Measurements from ENCODE around the gene ZNF296.
A peak's percentile ranks its signal among the peaks of the same experiment; 100 is the strongest.

Gene ZNF296

DNA sequence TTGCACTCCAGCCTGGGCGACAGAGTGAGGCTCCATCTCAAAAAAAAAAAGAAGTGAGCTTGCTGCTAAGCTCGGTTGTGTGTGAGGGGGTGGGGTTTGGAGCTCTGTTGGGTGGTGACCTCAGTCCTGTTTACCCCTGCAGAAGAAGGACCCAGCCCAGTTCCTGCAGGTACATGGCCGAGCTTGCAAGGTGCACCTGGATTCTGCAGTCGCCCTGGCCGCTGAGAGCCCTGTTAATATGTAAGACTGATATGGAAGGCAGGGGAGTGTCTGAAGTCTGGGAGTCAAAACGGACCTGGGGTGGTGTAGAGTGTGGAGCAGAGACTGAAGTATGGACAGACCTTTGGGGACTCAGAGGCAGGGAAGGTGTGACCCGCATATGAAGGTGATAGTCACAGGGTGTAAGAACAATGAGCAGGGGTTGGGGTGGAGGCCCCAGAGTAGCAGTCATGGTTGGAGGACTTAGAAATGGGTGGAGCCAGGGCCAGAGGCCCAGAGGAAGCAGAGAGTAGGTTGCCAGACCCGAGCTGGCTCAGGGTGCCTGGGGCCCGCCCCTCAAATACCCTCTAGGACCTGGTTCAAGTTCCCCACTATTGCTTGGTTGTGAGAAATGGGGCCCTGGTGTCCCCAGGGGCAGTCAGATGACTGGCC, 24.2 kb downstream of the ZNF296 start:
- H3K4me1 ChIP-seq (ENCODE audit: control insufficient read depth, insufficient read depth, low read length, unreplicated experiment), result no peaks in the 10 kb centered on the region
- H2AFZ ChIP-seq (ENCODE audit: low read length, unreplicated experiment), result no peak overlapping the region
- H3K27me3 ChIP-seq (ENCODE audit: insufficient read depth, low read length), result no peaks in the 10 kb centered on the region
- no peaks in the 10 kb centered on the region for H3K36me3 ChIP-seq (ENCODE audit: insufficient read depth, low read length)
- H3K27ac ChIP-seq (ENCODE audit: low read depth, low read length), result no peak overlapping the region
- peaks cover 21% of the 10 kb centered on the region for H3K79me2 ChIP-seq (ENCODE audit: control insufficient read depth, insufficient read depth, low read length, unreplicated experiment)
- H3K4me3 ChIP-seq (ENCODE audit: low read depth, low read length), result no peak overlapping the region

DNA sequence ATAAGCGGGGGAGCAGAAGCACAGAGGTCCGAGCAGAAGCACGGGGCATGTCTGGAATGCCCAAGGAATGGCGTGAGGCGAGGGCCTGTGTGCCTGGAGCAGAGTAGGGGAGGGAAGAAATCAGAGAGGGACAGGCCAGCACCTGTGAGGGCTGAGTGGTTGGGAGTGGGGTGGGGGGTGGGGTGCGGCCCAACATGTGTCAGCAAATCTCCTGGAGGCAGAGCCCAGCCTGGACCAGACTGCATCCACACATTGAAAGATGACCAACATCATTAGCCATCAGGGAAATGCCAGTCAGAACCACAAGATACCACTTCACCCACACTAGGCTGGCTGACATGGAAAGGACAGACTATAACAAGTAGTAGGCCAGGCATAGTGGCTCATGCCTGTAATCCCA, 26.2 kb downstream of the ZNF296 start:
- Histone ChIP-seq H3K27me3 (ENCODE audit: insufficient read depth, low read length) (no peaks in the 10 kb centered on the region), H3K36me3 (ENCODE audit: insufficient read depth, low read length) (no peaks in the 10 kb centered on the region), H3K4me1 (ENCODE audit: control insufficient read depth, insufficient read depth, low read length, unreplicated experiment) (no peaks in the 10 kb centered on the region), H2AFZ (ENCODE audit: low read length, unreplicated experiment) (no peak overlapping the region), H3K79me2 (ENCODE audit: control insufficient read depth, insufficient read depth, low read length, unreplicated experiment) (peaks cover 40% of the 10 kb centered on the region), H3K27ac (ENCODE audit: low read depth, low read length) (no peak overlapping the region), H3K4me3 (ENCODE audit: low read depth, low read length) (no peak overlapping the region)

DNA sequence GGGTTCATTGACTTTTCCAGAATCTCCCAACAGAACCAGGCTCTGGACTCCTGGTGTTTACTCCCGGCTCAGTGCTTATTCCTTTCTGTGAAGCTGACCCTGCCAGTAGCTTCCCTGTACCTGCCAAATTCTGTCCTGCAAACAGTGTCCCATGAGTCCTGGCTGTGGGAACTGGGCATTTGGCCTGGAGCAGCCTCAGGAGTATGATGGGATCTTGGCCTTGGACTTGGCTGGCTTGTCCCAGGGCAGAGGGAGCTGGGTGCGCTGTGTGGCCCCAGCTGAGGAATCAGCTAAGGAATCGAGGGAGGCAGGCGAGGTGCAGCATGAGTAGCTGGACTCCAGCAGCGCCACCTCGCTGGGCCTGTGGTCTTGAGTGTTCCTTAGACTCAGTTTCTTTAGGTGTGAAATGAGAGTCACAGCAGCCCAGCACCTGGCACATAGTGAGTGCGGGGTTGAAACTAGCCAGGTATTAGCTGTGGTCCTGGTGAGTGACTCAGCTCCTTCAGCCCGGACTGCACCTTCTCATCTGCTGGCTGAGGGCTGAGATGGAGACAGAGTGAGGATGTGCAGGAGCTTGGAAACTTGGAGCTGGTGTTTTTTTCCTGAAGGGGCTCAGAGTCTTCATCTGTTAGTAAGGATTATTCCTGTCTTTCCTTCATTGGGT, 27.1 kb downstream of the ZNF296 start:
- Histone ChIP-seq H3K36me3 (ENCODE audit: insufficient read depth, low read length) (no peaks in the 10 kb centered on the region), H3K4me1 (ENCODE audit: control insufficient read depth, insufficient read depth, low read length, unreplicated experiment) (no peaks in the 10 kb centered on the region), H3K79me2 (ENCODE audit: control insufficient read depth, insufficient read depth, low read length, unreplicated experiment) (peaks cover 48% of the 10 kb centered on the region)

GRCh38 chr19:45047188-45047797, 29.0 kb downstream of the ZNF296 start:
- H3K79me2 ChIP-seq (ENCODE audit: control insufficient read depth, insufficient read depth, low read length, unreplicated experiment), result peaks cover 56% of the 10 kb centered on the region
- no peaks in the 10 kb centered on the region for H3K4me1 ChIP-seq (ENCODE audit: control insufficient read depth, insufficient read depth, low read length, unreplicated experiment)
- H3K27ac ChIP-seq (ENCODE audit: low read depth, low read length), result no peak overlapping the region

More for the DNA sequence above, 27.1 kb downstream of the ZNF296 start:
- Histone ChIP-seq H3K4me3 (ENCODE audit: low read depth, low read length) (no peak overlapping the region), H3K27ac (ENCODE audit: low read depth, low read length) (no peak overlapping the region), H3K27me3 (ENCODE audit: insufficient read depth, low read length) (no peaks in the 10 kb centered on the region), H2AFZ (ENCODE audit: low read length, unreplicated experiment) (no peak overlapping the region)

DNA sequence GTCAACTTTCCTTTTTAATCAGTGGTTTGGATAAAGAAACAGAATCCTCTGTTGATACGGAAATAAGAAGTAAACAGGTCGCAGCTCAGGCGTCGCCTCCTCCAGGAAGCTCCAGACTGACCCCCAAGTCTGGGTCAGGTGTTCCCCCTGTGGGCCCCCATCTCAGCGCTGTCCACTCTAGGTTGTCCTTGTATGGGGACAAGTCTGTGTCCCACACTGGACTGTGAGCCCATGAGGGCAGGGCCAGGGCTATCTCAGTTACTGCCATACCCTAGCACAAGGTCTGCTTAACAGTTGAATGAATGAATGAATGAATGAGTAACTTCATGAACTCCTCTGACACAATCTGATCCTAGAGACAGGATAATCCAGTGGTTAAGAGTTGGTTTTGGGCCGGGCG, 29.9 kb downstream of the ZNF296 start:
- Histone ChIP-seq H3K4me3 (ENCODE audit: low read depth, low read length) (no peak overlapping the region), H3K27ac (ENCODE audit: low read depth, low read length) (no peak overlapping the region), H3K4me1 (ENCODE audit: control insufficient read depth, insufficient read depth, low read length, unreplicated experiment) (no peaks in the 10 kb centered on the region), H3K79me2 (ENCODE audit: control insufficient read depth, insufficient read depth, low read length, unreplicated experiment) (peaks cover 64% of the 10 kb centered on the region), H3K27me3 (ENCODE audit: insufficient read depth, low read length) (no peaks in the 10 kb centered on the region), H2AFZ (ENCODE audit: low read length, unreplicated experiment) (no peak overlapping the region), H3K36me3 (ENCODE audit: insufficient read depth, low read length) (0 out of 2 replicates have a peak, but pooled peaks cover 3% of the 10 kb centered on the region)

More at GRCh38 chr19:45047188-45047797, 29.0 kb downstream of the ZNF296 start:
- Histone ChIP-seq H3K4me3 (ENCODE audit: low read depth, low read length) (no peak overlapping the region), H2AFZ (ENCODE audit: low read length, unreplicated experiment) (no peak overlapping the region), H3K36me3 (ENCODE audit: insufficient read depth, low read length) (no peaks in the 10 kb centered on the region), H3K27me3 (ENCODE audit: insufficient read depth, low read length) (no peaks in the 10 kb centered on the region)

- H3K27ac ChIP-seq (ENCODE audit: low read depth, low read length), result no peak overlapping the region
- no peaks in the 10 kb centered on the region for H3K27me3 ChIP-seq (ENCODE audit: insufficient read depth, low read length)
- H3K36me3 ChIP-seq (ENCODE audit: insufficient read depth, low read length), result 0 out of 2 replicates have a peak, but pooled peaks cover 3% of the 10 kb centered on the region
- peaks cover 64% of the 10 kb centered on the region for H3K79me2 ChIP-seq (ENCODE audit: control insufficient read depth, insufficient read depth, low read length, unreplicated experiment)
- H3K4me1 ChIP-seq (ENCODE audit: control insufficient read depth, insufficient read depth, low read length, unreplicated experiment), result no peaks in the 10 kb centered on the region
- no peak overlapping the region for H2AFZ ChIP-seq (ENCODE audit: low read length, unreplicated experiment)
- H3K4me3 ChIP-seq (ENCODE audit: low read depth, low read length), result no peak overlapping the region
Measured at GRCh38 chr19:45045671-45046353, 30.5 kb downstream of the ZNF296 start.

DNA sequence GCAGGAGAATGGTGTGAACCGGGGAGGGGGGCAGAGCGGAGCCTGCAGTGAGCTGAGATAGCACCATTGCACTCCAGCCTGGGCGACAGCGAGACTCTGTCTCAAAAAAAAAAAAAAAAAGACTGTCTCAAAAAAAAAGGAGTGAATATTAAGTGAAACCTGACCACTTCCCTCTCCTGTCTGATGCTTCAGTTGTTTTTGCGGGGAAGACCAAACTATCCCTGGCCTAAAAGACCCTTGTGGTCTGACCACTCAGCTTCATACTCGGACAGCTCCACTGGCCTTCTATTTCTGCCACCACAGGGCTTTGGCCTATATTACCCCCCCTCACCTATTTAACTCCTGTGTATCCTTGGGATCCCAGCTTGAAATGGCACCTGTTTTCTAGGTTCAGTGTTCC, 35.2 kb downstream of the ZNF296 start:
- Histone ChIP-seq H2AFZ (ENCODE audit: low read length, unreplicated experiment) (no peak overlapping the region), H3K4me3 (ENCODE audit: low read depth, low read length) (no peak overlapping the region), H3K4me1 (ENCODE audit: control insufficient read depth, insufficient read depth, low read length, unreplicated experiment) (peaks cover 12% of the 10 kb centered on the region), H3K27ac (ENCODE audit: low read depth, low read length) (no peak overlapping the region), H3K79me2 (ENCODE audit: control insufficient read depth, insufficient read depth, low read length, unreplicated experiment) (peaks cover 53% of the 10 kb centered on the region), H3K27me3 (ENCODE audit: insufficient read depth, low read length) (no peaks in the 10 kb centered on the region), H3K36me3 (ENCODE audit: insufficient read depth, low read length) (0 out of 2 replicates have a peak, but pooled peaks cover 10% of the 10 kb centered on the region)

- Histone ChIP-seq H2AFZ (ENCODE audit: low read length, unreplicated experiment) (no peak overlapping the region), H3K27ac (ENCODE audit: low read depth, low read length) (no peak overlapping the region), H3K79me2 (ENCODE audit: control insufficient read depth, insufficient read depth, low read length, unreplicated experiment) (peaks cover 45% of the 10 kb centered on the region), H3K27me3 (ENCODE audit: insufficient read depth, low read length) (no peaks in the 10 kb centered on the region), H3K4me3 (ENCODE audit: low read depth, low read length) (peak overlapping the region; percentile 84), H3K36me3 (ENCODE audit: insufficient read depth, low read length) (peaks cover 14% of the 10 kb centered on the region; the same call in 1 of the 2 replicates), H3K4me1 (ENCODE audit: control insufficient read depth, insufficient read depth, low read length, unreplicated experiment) (peaks cover 12% of the 10 kb centered on the region)
Measured at GRCh38 chr19:45040059-45040771, 36.1 kb downstream of the ZNF296 start.

- no peaks in the 10 kb centered on the region for H3K27me3 ChIP-seq (ENCODE audit: insufficient read depth, low read length)
- peak within 1 kb of the TSS; percentile 92 for H3K27ac ChIP-seq (ENCODE audit: low read depth, low read length)
- H3K79me2 ChIP-seq (ENCODE audit: control insufficient read depth, insufficient read depth, low read length, unreplicated experiment), result peaks cover 36% of the 10 kb centered on the region
- H2AFZ ChIP-seq (ENCODE audit: low read length, unreplicated experiment), result no peak within 1 kb of the TSS
- H3K4me3 ChIP-seq (ENCODE audit: low read depth, low read length), result peak within 1 kb of the TSS; percentile 84
- peaks cover 12% of the 10 kb centered on the region for H3K4me1 ChIP-seq (ENCODE audit: control insufficient read depth, insufficient read depth, low read length, unreplicated experiment)
- peaks cover 14% of the 10 kb centered on the region; the same call in 1 of the 2 replicates for H3K36me3 ChIP-seq (ENCODE audit: insufficient read depth, low read length)
Measured at GRCh38 chr19:45038931-45039893, 37.1 kb downstream of the ZNF296 start, which contains the start of gene CLASRP. TSS of gene CLASRP (plus strand) at chr19:45039045. CDS start at chr19:45040213, 1,168 bp downstream.
